IMR-90 (cell line): ENCODE data around the gene PAM. TPM values are rescaled to one million over a fixed set of nuclear protein-coding genes. Genes with fewer than 3 reads are reported as not detected.

Experiments
- ATAC-seq: fragments of 200-7000 bp; cut with Tn5 transposase; 2 replicates; pipeline ENCODE4 v1.9.1; 2020; ENCODE audit warnings: low read depth, mild to moderate bottlenecking, moderate library complexity
- BruUV-seq: library from RNA; stranded (reverse); fragments of 400-500 nt; replicated peaks from 2 replicates; lab custom pipeline; 2021; lab: Mats Ljungman, UMichigan
- CTCF ChIA-PET: fragments of 300-600 bp; formaldehyde crosslinking; extraction: SDS; loops from one replicate; lab custom pipeline; 2021; ENCODE audit warnings: antibody characterized with exemption; lab: Yijun Ruan, JAX
- POLR2A ChIA-PET: fragments of 300-600 bp; sonication (Branson Sonifier 250); formaldehyde crosslinking; loops from one replicate; lab custom pipeline; 2022; ENCODE audit warnings: antibody characterized with exemption; ENCODE audit not compliant: unreplicated experiment; lab: Charles Lee
- DNase-seq: peaks from one replicate; pipeline ENCODE4 v3.0.0; 2013
- H2AFZ ChIP-seq: replicated peaks from 2 replicates; pipeline ENCODE3; 2013; ENCODE audit warnings: low read length, mild to moderate bottlenecking; ENCODE audit not compliant: poor library complexity
- H2AK5ac ChIP-seq: 2 replicates; pipeline ENCODE4 v1.6.1; 2013; ENCODE audit warnings: low read depth, low read length, inconsistent platforms
- H2AK9ac ChIP-seq: replicated peaks from 2 replicates; pipeline ENCODE3; 2013; ENCODE audit warnings: mild to moderate bottlenecking, low read depth, low read length, moderate library complexity; ENCODE audit not compliant: poor library complexity
- H2BK120ac ChIP-seq: 2 replicates; pipeline ENCODE4 v1.6.1; 2013; ENCODE audit warnings: low read depth, low read length, inconsistent platforms
- H2BK15ac ChIP-seq: 3 replicates; pipeline ENCODE4 v1.6.1; 2013; ENCODE audit warnings: low read depth, low read length, inconsistent platforms
- H2BK20ac ChIP-seq: 2 replicates; pipeline ENCODE4 v1.6.1; 2013; ENCODE audit warnings: low read depth, mild to moderate bottlenecking, inconsistent platforms, low read length, moderate library complexity
- H2BK5ac ChIP-seq: 2 replicates; pipeline ENCODE4 v1.6.1; 2013; ENCODE audit warnings: mild to moderate bottlenecking, low read depth, low read length, inconsistent platforms; ENCODE audit not compliant: poor library complexity, severe bottlenecking
- H3K14ac ChIP-seq: replicated peaks from 2 replicates; pipeline ENCODE4 v1.6.1; 2013; ENCODE audit warnings: low read depth, low read length, inconsistent platforms
- H3K18ac ChIP-seq: 2 replicates; pipeline ENCODE4 v1.6.1; 2013; ENCODE audit warnings: low read depth, low read length, control low read depth
- H3K23ac ChIP-seq: 2 replicates; pipeline ENCODE4 v1.6.1; 2013; ENCODE audit warnings: low read depth, low read length, inconsistent platforms
- H3K27ac ChIP-seq: 2 replicates; pipeline ENCODE4 v1.5.1; 2013; ENCODE audit warnings: mild to moderate bottlenecking, control low read depth, low read length; ENCODE audit not compliant: insufficient read depth
- H3K27me3 ChIP-seq: 2 replicates; pipeline ENCODE4 v1.6.1; 2013; ENCODE audit warnings: low read length; ENCODE audit not compliant: control insufficient read depth, insufficient read depth
- H3K36me3 ChIP-seq: 2 replicates; pipeline ENCODE4 v1.6.1; 2013; ENCODE audit warnings: low read length, mixed read lengths; ENCODE audit not compliant: control insufficient read depth, insufficient read depth
- H3K4ac ChIP-seq: 2 replicates; pipeline ENCODE4 v1.6.1; 2013; ENCODE audit warnings: low read depth, low read length, inconsistent platforms
- H3K4me1 ChIP-seq: 2 replicates; pipeline ENCODE4 v1.6.1; 2013; ENCODE audit warnings: low read length, mixed read lengths; ENCODE audit not compliant: control insufficient read depth, insufficient read depth
- H3K4me2 ChIP-seq: 2 replicates; pipeline ENCODE4 v1.6.1; 2013; ENCODE audit warnings: low read depth, mild to moderate bottlenecking, control low read depth, low read length, moderate library complexity
- H3K4me3 ChIP-seq: 2 replicates; pipeline ENCODE4 v1.5.1; 2013; ENCODE audit warnings: low read depth, mild to moderate bottlenecking, control low read depth, low read length, moderate library complexity; ENCODE audit not compliant: insufficient read depth
- H3K56ac ChIP-seq: 2 replicates; pipeline ENCODE4 v1.6.1; 2013; ENCODE audit warnings: low read length, inconsistent platforms; ENCODE audit not compliant: insufficient read depth; ENCODE audit errors: extremely low read depth
- H3K79me1 ChIP-seq, 2 experiments: 2 replicates each; pipeline ENCODE4 v1.6.1; 2013; ENCODE audit warnings: low read length in 2 of 2, inconsistent platforms in 1 of 2, low read depth in 1 of 2
- H3K9ac ChIP-seq: 2 replicates; pipeline ENCODE4 v1.6.1; 2013; ENCODE audit warnings: low read depth, low read length, control low read depth
- H3K9me1 ChIP-seq: 2 replicates; pipeline ENCODE4 v1.6.1; 2013; ENCODE audit warnings: low read length, inconsistent platforms; ENCODE audit not compliant: insufficient read depth
- H3K9me3 ChIP-seq: 2 replicates; pipeline ENCODE4 v1.6.1; 2013; ENCODE audit warnings: low read length; ENCODE audit not compliant: control insufficient read depth, insufficient read depth
- H4K20me1 ChIP-seq: 2 replicates; pipeline ENCODE4 v1.6.1; 2013; ENCODE audit warnings: low read length, inconsistent platforms; ENCODE audit not compliant: insufficient read depth
- H4K5ac ChIP-seq: 2 replicates; pipeline ENCODE4 v1.6.1; 2013; ENCODE audit warnings: mild to moderate bottlenecking, low read depth, low read length, control low read depth
- H4K8ac ChIP-seq, 2 experiments: 2 replicates each; pipeline ENCODE4 v1.6.1; 2013; ENCODE audit warnings: low read depth in 2 of 2, low read length in 2 of 2, control low read depth in 1 of 2, inconsistent platforms in 1 of 2
- H4K91ac ChIP-seq: 2 replicates; pipeline ENCODE4 v1.6.1; 2013; ENCODE audit warnings: low read depth, low read length, inconsistent platforms; ENCODE audit not compliant: insufficient read depth
- MXI1 ChIP-seq: IDR thresholded peaks from 2 replicates; pipeline ENCODE4 v1.6.1; 2012; ENCODE audit warnings: low read depth, mild to moderate bottlenecking, low read length, moderate library complexity, borderline replicate concordance
- RFX5 ChIP-seq: IDR thresholded peaks from 2 replicates; pipeline ENCODE4 v1.8.0; 2012; ENCODE audit warnings: low read depth, mild to moderate bottlenecking, low read length, moderate library complexity
- dilution Hi-C: fragments of 300-500 bp; cut with HindIII; formaldehyde crosslinking; loops from one replicate; pipeline ENCODE4 v1.14.3; 2018; ENCODE audit warnings: low sequenced_read_pairs; ENCODE audit not compliant: unreplicated experiment
- in situ Hi-C: fragments of 300-500 bp; cut with MboI; formaldehyde crosslinking; loops from 3 replicates; pipeline ENCODE4 v1.14.3; 2019; ENCODE audit warnings: low sequenced_read_pairs, inconsistent platforms, mixed read lengths
- intact Hi-C: fragments of 100-400 bp; cut with micrococcal nuclease; formaldehyde crosslinking; loops from 2 replicates; pipeline ENCODE4 v1.10.0; 2022
- polyA plus RNA-seq, 3 experiments: library from polyadenylated mRNA; depleted of rRNA; stranded (reverse); fragments of >200 nt; gene quantifications; 2 replicates each; pipeline ENCODE4 v1.2.3, GENCODE V29; 2012; ENCODE audit warnings: low replicate concordance in 1 of 3
- total RNA-seq: library from RNA; depleted of rRNA; stranded (reverse); fragments of >200 nt; gene quantifications from 2 replicates; pipeline ENCODE4 v1.2.3, GENCODE V29; 2012

The PAM gene
- total and polyA plus RNA-seq, 2 of the 4 experiments (the other 2 are of a cell fraction) = 115 to 179 TPM

DNA sequence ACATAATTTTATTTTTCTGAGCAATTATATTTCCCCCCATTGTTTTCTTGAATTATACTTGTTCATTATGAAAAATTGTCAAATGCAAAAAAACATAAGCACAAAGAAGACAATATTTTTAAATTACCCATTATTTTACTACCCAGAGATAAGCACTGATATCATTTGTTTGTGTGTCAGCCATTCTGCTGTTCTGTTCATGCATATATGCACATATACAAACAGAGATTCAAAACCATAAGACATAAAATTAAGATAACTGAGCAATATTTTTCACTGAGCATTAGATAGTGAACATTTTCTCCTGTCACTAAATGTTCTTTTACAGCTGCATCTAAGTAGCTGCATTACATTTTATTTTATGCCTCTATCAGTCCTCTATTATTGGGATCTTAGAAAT is 35.6 kb downstream of the PAM start:
- TF ChIP-seq RFX5 (no peak), MXI1 (no peak)
- DNase-seq = no peak
- H2AFZ ChIP-seq = no peak overlapping the region
- in situ Hi-C loops (no loop called here), dilution Hi-C loops (no loop called here), intact Hi-C loops (loop anchor here (5.0 kb wide), 1 partner anchor 208 kb away; no protein-coding TSS in a partner anchor)
- no peaks in the 10 kb centered on the region for H3K36me3 ChIP-seq
- no peaks in the 10 kb centered on the region for H3K9me3 ChIP-seq
- no TSS peak for BruUV-seq
- H2BK15ac ChIP-seq = no peak overlapping the region
- H3K4me1 ChIP-seq = peaks cover 2% of the 10 kb centered on the region
- no peaks in the 10 kb centered on the region for H3K27me3 ChIP-seq
- ATAC-seq = no peak
- ChIA-PET CTCF (interaction anchor here (0.9 kb wide), 1 partner anchor 65 kb away, joined by 3 read pairs; no protein-coding TSS in a partner anchor), POLR2A (interaction anchor here (0.5 kb wide), 1 partner anchor 275 kb away, joined by 4 read pairs; no protein-coding TSS in a partner anchor)
- no peak overlapping the region for H4K5ac ChIP-seq
- no peak overlapping the region for H4K91ac ChIP-seq
- H2BK120ac ChIP-seq = no peak overlapping the region
- H3K9me1 ChIP-seq = peaks cover 2% of the 10 kb centered on the region; the same call in 1 of the 2 replicates
- no peak overlapping the region for H3K4me3 ChIP-seq
- H2BK5ac ChIP-seq = no peak overlapping the region
- no peak overlapping the region for H3K4ac ChIP-seq
- H3K4me2 ChIP-seq = no peak overlapping the region
- no peak overlapping the region for H3K56ac ChIP-seq
- H2AK5ac ChIP-seq = no peak overlapping the region
- H3K23ac ChIP-seq = no peak overlapping the region
- peaks cover 21 to 34% of the 10 kb centered on the region in 2 experiments for H3K79me1 ChIP-seq
- H3K14ac ChIP-seq = no peak overlapping the region
- no peak overlapping the region for H4K8ac ChIP-seq
- H2BK20ac ChIP-seq = no peak overlapping the region
- peaks cover 15% of the 10 kb centered on the region for H4K20me1 ChIP-seq
- no peak overlapping the region for H2AK9ac ChIP-seq
- H3K18ac ChIP-seq = no peak overlapping the region
- H3K27ac ChIP-seq = no peak overlapping the region
- H3K9ac ChIP-seq = no peak overlapping the region
